NCI-H345 (cell line): Measurements from ENCODE around the gene NPHS1.

Experiments used
- DNase-seq: peaks from one replicate; lab custom pipeline; 2025; lab: John Stamatoyannopoulos, UW

NPHS1 gene

DNA sequence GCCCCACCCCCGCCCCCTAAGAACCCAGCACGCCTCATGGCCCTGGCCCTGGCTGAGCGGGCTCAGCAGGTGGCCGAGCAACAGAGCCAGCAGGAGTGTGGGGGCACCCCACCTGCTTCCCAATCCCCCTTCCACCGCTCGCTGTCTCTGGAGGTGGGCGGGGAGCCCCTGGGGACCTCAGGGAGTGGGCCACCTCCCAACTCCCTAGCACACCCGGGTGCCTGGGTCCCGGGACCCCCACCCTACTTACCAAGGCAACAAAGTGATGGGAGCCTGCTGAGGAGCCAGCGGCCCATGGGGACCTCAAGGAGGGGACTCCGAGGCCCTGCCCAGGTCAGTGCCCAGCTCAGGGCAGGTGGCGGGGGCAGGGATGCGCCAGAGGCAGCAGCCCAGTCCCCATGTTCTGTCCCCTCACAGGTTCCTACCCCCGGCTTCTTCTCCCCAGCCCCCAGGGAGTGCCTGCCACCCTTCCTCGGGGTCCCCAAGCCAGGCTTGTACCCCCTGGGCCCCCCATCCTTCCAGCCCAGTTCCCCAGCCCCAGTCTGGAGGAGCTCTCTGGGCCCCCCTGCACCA lies 65.0 kb downstream of the NPHS1 start:
- DNase-seq: no peak

DNA sequence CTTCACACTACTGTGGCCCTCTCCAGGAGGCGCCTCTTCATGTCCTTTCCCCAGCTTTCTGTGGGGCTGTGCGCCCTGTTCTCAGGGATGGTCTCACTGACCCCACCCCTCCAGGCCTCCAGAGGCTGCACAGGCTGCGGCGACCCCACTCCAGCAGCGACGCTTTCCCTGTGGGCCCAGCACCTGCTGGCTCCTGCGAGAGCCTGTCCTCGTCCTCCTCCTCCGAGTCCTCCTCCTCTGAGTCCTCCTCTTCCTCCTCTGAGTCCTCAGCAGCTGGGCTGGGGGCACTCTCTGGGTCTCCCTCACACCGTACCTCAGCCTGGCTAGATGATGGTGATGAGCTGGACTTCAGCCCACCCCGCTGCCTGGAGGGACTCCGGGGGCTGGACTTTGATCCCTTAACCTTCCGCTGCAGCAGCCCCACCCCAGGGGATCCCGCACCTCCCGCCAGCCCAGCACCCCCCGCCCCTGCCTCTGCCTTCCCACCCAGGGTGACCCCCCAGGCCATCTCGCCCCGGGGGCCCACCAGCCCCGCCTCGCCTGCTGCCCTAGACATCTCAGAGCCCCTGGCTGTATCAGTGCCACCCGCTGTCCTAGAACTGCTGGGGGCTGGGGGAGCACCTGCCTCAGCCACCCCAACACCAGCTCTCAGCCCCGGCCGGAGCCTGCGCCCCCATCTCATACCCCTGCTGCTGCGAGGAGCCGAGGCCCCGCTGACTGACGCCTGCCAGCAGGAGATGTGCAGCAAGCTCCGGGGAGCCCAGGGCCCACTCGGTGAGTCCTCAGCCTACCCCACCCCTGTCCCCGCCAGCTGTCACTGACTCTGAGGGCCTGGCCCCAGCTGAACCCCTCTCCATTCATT lies 65.8 kb downstream of the NPHS1 start:
- DNase-seq: no peak

DNA sequence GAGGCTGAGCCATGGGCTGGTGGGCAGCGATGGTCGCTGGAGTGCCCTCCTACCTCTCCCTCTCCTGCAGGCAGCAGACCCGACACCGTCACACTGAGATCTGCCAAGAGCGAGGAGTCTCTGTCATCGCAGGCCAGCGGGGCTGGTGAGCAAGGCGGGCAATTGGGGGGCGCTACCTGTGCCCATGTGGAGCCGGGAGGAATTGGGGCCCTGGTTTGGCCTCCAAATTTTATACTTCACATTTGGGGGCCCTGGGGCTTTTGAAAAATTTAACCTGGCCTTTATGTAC lies 67.0 kb downstream of the NPHS1 start:
- no peak for DNase-seq

DNA sequence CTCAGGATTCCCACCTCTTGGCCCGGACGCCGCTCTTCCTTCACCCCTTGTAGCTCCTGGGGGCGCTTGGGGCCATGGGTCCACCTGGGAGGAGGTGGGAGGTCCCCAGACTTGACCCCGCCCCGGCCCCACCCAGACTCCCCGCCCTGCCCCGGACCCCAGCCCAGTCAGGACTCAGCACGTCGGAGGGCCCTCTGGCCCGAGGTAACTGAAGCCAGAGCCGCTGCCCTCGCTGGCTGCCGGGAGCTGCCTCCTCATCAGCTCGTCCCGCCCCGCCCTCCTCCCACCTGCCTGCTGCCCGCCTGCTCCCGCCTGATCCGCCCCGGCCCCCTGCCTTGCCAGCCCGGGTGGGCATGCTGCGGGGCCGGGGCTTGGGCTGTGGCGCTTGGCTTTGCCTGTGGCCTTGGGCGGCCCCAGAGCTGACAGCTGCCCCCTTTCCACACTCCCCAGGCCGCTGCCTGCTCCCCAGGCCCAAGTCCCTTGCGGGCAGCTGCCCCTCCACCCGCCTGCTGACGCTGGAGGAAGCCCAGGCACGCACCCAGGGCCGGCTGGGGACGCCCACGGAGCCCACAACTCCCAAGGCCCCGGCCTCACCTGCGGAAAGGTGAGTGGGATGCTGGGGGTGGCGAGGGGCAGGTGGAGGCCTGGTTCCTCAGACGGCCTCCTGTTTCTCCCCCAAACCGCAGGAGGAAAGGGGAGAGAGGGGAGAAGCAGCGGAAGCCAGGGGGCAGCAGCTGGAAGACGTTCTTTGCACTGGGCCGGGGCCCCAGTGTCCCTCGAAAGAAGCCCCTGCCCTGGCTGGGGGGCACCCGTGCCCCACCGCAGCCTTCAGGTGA lies 67.6 kb downstream of the NPHS1 start:
- DNase-seq: no peak

DNA sequence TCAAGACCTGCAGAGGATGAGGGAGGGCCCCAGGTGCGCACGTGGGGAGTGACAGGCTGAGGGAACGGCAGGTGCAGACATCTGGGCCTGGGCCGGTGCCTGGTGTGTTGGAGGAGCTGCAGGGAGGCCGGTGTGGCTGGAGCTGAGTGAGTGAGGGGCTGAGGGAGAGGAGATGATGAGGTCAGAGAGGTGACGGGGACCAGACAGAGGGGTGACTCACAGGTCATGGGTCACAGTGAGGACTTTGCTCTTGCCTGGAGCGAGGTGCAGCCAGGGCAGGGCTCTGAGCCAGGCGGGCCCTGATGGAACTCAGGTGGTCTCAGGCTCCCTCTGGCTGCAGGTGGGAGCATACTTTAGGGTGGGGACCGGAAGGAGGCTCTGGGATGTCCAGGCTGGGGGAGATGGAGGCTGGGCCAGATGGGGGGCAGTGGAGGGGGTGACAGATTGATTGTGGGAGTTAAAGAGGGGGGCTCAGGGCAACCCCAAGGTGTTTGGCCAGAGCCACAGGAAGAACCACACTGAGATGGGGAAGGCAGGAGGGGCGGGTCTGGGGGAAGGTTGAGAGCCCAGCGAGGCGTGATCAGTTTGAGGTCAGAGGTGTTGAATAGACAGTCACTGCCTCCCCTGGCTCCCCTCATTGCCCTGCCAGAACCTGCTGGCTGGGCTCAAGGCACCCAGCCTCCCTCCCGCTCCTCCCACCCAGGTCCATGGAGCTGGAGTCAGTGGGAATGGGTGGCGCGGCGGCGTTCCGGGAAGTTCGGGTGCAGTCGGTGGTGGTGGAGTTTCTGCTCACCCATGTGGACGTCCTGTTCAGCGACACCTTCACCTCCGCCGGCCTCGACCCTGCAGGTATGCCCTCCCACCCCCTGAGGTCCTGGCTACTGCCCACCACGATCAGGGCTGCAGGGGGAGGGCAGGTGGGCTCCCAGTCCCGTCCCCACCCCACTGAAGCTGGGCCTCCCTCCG lies 68.6 kb downstream of the NPHS1 start:
- DNase-seq: no peak

DNA sequence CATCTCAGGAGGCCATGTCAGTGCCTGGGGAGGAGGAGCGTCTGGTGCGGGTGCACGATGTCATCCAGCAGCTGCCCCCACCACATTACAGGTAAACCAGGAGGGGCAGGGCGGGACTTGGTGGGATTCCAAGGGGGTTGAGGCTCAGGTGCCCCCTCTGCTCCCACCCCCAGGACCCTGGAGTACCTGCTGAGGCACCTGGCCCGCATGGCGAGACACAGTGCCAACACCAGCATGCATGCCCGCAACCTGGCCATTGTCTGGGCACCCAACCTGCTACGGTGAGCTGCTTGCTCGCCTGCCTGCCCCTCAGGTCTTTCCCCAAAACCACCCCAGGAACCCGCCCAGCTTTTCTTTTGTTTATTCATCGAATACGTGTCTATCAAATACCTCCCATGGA lies 69.7 kb downstream of the NPHS1 start:
- no peak for DNase-seq

DNA sequence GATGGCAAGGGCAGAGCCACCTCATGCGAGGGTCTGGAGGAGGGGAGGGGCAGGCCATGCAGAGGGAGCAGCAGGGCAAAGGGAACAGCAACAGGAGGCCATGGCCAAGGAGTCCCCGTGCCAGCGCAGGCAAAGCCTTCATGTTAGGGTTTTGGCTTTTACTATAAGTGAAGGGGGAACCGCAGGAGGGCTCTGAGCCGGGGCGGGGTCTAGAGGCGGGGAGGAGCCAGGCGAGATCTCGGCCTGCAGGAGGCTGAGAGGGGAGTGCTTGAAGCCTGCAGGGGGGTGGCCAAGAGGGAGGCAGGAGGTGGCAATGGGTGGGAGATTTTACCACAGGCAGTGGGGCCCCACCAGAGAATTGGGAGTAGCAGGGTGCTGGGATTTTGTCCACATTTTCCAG lies 70.7 kb downstream of the NPHS1 start:
- no peak for DNase-seq

DNA sequence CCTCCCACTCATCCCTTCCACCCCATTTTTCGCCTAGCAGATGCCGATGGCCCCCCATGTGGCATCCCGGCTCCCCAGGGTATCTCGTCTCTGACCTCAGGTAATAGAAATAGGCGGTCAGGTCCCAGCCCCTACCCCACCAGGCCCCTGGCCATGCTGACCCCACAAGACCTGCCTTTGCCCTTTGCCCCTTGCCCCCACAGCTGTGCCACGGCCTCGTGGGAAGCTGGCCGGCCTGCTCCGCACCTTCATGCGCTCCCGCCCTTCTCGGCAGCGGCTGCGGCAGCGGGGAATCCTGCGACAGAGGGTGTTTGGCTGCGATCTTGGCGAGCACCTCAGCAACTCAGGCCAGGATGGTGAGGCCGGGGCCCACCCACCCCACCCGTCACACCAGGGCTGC lies 71.6 kb downstream of the NPHS1 start:
- DNase-seq: no peak

DNA sequence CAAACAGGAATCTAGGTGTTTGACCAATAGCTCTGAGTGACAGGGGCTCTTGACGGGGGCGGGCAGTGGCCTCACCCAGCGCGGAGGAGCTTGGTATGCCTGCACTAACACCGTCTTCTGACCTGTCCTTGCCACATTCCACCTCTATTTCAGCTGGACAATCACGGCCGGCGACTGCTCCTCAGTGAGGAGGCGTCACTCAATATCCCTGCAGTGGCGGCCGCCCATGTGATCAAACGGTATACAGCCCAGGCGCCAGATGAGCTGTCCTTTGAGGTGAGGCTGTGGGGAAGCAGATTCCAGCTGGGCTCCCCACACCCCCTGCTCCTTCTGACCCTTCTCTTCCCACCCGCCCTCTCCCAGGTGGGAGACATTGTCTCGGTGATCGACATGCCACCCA lies 72.2 kb downstream of the NPHS1 start:
- no peak for DNase-seq

DNA sequence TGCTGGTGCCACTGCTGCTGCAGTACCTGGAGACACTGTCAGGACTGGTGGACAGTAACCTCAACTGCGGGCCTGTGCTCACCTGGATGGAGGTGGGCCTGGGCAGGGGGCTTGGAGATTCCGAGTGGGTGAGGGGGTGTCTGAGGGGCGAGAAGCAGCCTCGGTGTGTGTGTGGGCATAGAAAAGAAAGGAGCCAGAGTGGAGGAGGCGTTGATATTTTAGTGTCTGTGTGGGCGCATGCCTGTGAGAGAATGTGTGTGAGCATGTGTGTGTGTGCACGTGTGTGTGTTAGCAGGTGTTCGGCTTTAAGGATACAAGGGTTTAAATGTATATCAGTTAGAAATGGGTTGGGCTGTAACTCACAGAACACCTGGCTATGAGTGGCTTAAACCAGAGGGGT lies 73.3 kb downstream of the NPHS1 start:
- DNase-seq: no peak

DNA sequence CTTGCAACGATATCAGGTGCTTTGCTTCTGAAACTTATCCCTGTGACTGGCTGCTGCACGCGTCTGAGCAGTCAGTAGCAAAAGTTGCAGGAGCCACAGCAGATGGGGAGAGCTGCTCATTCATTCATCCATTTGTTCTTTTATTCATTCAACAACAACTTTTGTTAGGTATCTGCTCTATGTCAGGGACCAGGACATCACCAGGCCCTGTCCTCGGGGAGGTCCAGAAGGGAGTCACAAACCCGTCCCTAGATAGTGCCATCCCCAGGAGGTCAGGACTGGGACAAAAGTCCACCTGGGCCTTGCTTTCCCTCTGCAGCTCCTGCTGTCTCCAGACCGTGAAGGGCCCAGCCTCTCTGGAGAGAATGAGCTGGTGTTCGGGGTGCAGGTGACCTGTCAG lies 74.3 kb downstream of the NPHS1 start:
- no peak for DNase-seq

DNA sequence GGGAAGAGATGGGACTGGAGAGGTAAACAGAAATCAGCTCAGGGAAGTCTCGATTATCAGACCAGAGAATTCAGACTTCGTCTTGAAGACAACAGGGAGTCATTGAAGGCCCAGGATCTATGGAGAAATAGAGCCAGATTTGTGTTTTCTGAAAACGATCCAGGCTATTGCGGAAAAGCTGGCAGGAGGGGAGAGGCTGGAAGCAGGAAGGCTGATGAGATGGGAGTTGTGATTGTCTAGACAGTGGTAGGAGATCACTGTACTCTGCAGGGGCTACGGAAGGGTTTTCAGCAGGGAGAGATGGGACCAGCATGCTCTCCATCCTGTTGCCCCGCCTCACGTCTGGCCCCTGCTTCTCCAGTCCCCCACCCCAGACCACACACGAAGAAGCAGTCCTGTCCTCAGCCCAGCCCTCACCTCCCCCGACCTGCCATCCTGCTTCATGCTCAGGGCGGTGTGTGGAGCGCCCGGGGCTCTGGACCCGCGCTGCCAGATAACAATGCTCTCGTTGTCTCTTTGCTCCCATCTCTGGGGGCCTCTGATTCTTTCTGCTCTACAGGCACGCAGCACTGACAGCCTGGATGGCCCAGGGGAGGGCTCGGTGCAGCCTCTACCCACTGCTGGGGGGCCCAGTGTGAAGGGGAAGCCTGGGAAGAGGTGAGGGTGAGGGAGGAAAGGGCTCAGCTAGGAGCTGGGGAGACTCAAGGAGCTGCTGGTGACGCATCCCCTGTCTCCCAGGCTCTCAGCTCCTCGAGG lies 75.0 kb downstream of the NPHS1 start:
- no peak for DNase-seq

DNA sequence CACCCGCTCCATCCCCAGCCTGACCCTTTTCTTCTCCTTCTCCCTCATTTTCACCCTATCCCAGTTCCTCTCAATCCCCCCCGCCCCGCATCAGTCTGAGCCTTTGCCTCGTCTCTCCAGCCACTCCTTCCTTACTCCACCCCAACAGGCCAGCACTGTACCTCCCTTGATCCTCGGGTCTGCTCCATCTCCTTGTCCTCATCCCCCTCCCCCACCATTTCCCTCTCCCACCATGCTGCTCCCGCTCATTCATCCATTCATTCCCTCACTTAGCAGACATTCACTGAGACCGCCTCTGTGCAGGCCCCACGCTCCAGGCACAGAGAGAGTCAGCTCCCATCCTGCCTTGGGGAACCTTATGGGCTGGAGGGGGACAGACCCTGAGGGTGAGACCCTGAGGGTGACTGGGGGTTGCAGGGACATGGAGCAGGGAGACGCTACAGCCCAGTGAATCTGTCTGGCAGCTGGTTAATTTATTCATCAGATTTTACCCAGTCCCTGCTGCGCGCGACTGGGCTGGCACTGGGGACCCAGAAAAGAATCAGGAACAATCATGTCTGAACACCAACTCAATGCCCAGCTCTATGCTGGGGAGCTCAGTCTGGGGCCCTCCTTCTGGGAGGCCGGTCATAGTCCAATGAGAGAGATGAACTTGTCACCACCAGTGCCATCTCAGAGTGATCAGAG lies 76.1 kb downstream of the NPHS1 start:
- DNase-seq: peak; percentile 51
